H1 (cell line): Measurements from ENCODE around the gene PSD. TPM values are rescaled to one million over a fixed set of nuclear protein-coding genes. Genes with fewer than 3 reads are reported as not detected.

Source experiments
- CTCF ChIA-PET: fragments of 300-600 bp; sonication (Branson Sonifier 250); formaldehyde crosslinking; loops from one replicate; lab custom pipeline; 2021; ENCODE audit not compliant: partially characterized antibody; lab: Charles Lee
- POLR2A ChIA-PET: fragments of 300-600 bp; sonication (Branson Sonifier 250); formaldehyde crosslinking; loops from one replicate; lab custom pipeline; 2021; ENCODE audit warnings: inconsistent platforms; ENCODE audit not compliant: partially characterized antibody; lab: Charles Lee
- DNase-seq, 2 experiments: peaks; one replicate each; pipeline versions ENCODE4 v3.0.0 to v3.0.0-alpha.2; 2010 to 2022; ENCODE audit warnings: low spot score in 2 of 2, low read depth in 1 of 2, mixed read lengths in 1 of 2
- FAIRE-seq: peaks from 2 replicates; lab custom pipeline; 2011; peaks lifted over from hg19 to GRCh38; lab: Jason Lieb, UNC
- H2AFZ ChIP-seq: 2 replicates; pipeline ENCODE4 v1.8.1; 2012; ENCODE audit warnings: low read length, inconsistent platforms
- H2AK5ac ChIP-seq: 2 replicates; pipeline ENCODE4 v1.6.1; 2013; ENCODE audit warnings: low read depth, low read length
- H2BK120ac ChIP-seq: replicated peaks from 2 replicates; pipeline ENCODE3; 2013; ENCODE audit warnings: low read depth, low read length, inconsistent platforms
- H2BK12ac ChIP-seq: 2 replicates; pipeline ENCODE4 v1.6.1; 2013; ENCODE audit warnings: low read depth, low read length
- H2BK15ac ChIP-seq: 2 replicates; pipeline ENCODE4 v1.6.1; 2013; ENCODE audit warnings: low read length
- H2BK20ac ChIP-seq: 2 replicates; pipeline ENCODE4 v1.6.1; 2013; ENCODE audit warnings: low read length
- H2BK5ac ChIP-seq: 2 replicates; pipeline ENCODE4 v1.6.1; 2013; ENCODE audit warnings: low read depth, low read length
- H3K14ac ChIP-seq: 2 replicates; pipeline ENCODE4 v1.6.1; 2013; ENCODE audit warnings: inconsistent platforms; ENCODE audit not compliant: insufficient read length
- H3K18ac ChIP-seq: 2 replicates; pipeline ENCODE4 v1.6.1; 2013; ENCODE audit warnings: low read length; ENCODE audit errors: extremely low read depth
- H3K23ac ChIP-seq: 2 replicates; pipeline ENCODE4 v1.6.1; 2013; ENCODE audit warnings: inconsistent platforms; ENCODE audit not compliant: insufficient read length
- H3K23me2 ChIP-seq: 2 replicates; pipeline ENCODE4 v1.6.1; 2013; ENCODE audit warnings: low read depth, low read length
- H3K27ac ChIP-seq: 2 replicates; pipeline ENCODE4 v1.6.1; 2011; ENCODE audit warnings: low read depth, low read length, inconsistent platforms
- H3K27me3 ChIP-seq, 4 experiments: replicated peaks in 1 of 4; 1 replicate in 1 of 4; 2 replicates in 3 of 4; pipeline versions ENCODE4 v1.6.1 to v1.8.1; 2011 to 2013; ENCODE audit warnings: low read length in 3 of 4, mild to moderate bottlenecking in 3 of 4, inconsistent platforms in 2 of 4, mixed read lengths in 2 of 4, moderate library complexity in 1 of 4; ENCODE audit not compliant: control insufficient read depth in 3 of 4, insufficient read depth in 3 of 4; ENCODE audit errors: extremely low read depth in 1 of 4
- H3K36me3 ChIP-seq, 4 experiments: 2 replicates each; pipeline versions ENCODE4 v1.6.1 to v1.8.1; 2011 to 2013; ENCODE audit warnings: mild to moderate bottlenecking in 4 of 4, low read length in 3 of 4, moderate library complexity in 2 of 4, control low read depth in 1 of 4, inconsistent platforms in 1 of 4; ENCODE audit not compliant: insufficient read depth in 4 of 4, control insufficient read depth in 2 of 4
- H3K4ac ChIP-seq: replicated peaks from 2 replicates; pipeline ENCODE3; 2013; ENCODE audit warnings: low read length, low read depth, mixed read lengths, inconsistent platforms; ENCODE audit not compliant: insufficient read length
- H3K4me1 ChIP-seq, 4 experiments: replicated peaks in 1 of 4; 1 replicate in 1 of 4; 2 replicates in 3 of 4; pipeline versions ENCODE4 v1.6.1 to v1.8.1; 2011 to 2013; ENCODE audit warnings: low read length in 3 of 4, inconsistent platforms in 2 of 4, mixed read lengths in 1 of 4; ENCODE audit not compliant: insufficient read depth in 4 of 4, control insufficient read depth in 3 of 4
- H3K4me2 ChIP-seq, 2 experiments: 2 replicates each; pipeline versions ENCODE4 v1.6.1 to v1.8.1; 2011 to 2013; ENCODE audit warnings: low read depth in 2 of 2, low read length in 2 of 2, control low read depth in 1 of 2, inconsistent platforms in 1 of 2, mild to moderate bottlenecking in 1 of 2; ENCODE audit not compliant: insufficient read depth in 1 of 2
- H3K4me3 ChIP-seq, 4 experiments: fragments of 200-600, 300-600 bp in 1 of 4; sonication (generic), shearing (Covaris generic), sonication (Bioruptor Twin) in 1 of 4; 2 replicates each; pipeline versions ENCODE4 v1.5.1 to v1.8.1; 2011 to 2016; ENCODE audit warnings: low read length in 4 of 4, low read depth in 3 of 4, control low read depth in 2 of 4, inconsistent platforms in 2 of 4, mild to moderate bottlenecking in 2 of 4, mixed read lengths in 1 of 4, moderate library complexity in 1 of 4; ENCODE audit not compliant: insufficient read depth in 2 of 4; ENCODE audit errors: extremely low read depth in 1 of 4
- H3K56ac ChIP-seq: replicated peaks from 2 replicates; pipeline ENCODE3; 2013; ENCODE audit warnings: low read depth, mild to moderate bottlenecking, mixed read lengths, low read length, inconsistent platforms; ENCODE audit not compliant: insufficient read length
- H3K79me1 ChIP-seq: 2 replicates; pipeline ENCODE4 v1.6.1; 2013; ENCODE audit warnings: low read depth, low read length, control low read depth
- H3K79me2 ChIP-seq, 2 experiments: 2 replicates each; pipeline versions ENCODE4 v1.6.1 to v1.8.1; 2012 to 2013; ENCODE audit warnings: low read length in 2 of 2, mild to moderate bottlenecking in 2 of 2, inconsistent platforms in 1 of 2; ENCODE audit not compliant: insufficient read depth in 2 of 2, control insufficient read depth in 1 of 2
- H3K9ac ChIP-seq, 4 experiments: replicated peaks in 1 of 4; 1 replicate in 1 of 4; 2 replicates in 3 of 4; pipeline versions ENCODE4 v1.6.1 to v1.8.1; 2011 to 2013; ENCODE audit warnings: low read depth in 3 of 4, low read length in 3 of 4, control low read depth in 2 of 4, mild to moderate bottlenecking in 2 of 4, moderate library complexity in 2 of 4, inconsistent platforms in 1 of 4; ENCODE audit errors: extremely low read depth in 1 of 4
- H3K9me3 ChIP-seq, 2 experiments: 2 replicates each; pipeline versions ENCODE4 v1.6.1 to v1.8.1; 2012 to 2013; ENCODE audit warnings: mild to moderate bottlenecking in 2 of 2, moderate library complexity in 2 of 2, control low read depth in 1 of 2, inconsistent platforms in 1 of 2, low read depth in 1 of 2, low read length in 1 of 2, mixed read lengths in 1 of 2; ENCODE audit not compliant: insufficient read depth in 2 of 2
- H4K20me1 ChIP-seq, 2 experiments: replicated peaks in 1 of 2; 2 replicates each; pipeline versions ENCODE3 to v1.8.1; 2011 to 2013; ENCODE audit warnings: inconsistent platforms in 2 of 2, low read length in 2 of 2, mild to moderate bottlenecking in 1 of 2; ENCODE audit not compliant: insufficient read depth in 2 of 2, control insufficient read depth in 1 of 2
- H4K5ac ChIP-seq: 2 replicates; pipeline ENCODE4 v1.6.1; 2013; ENCODE audit warnings: low read length, low read depth, mixed read lengths, inconsistent platforms; ENCODE audit not compliant: insufficient read length
- H4K8ac ChIP-seq: 2 replicates; pipeline ENCODE4 v1.8.0; 2013; ENCODE audit warnings: mild to moderate bottlenecking, moderate library complexity, low read length, inconsistent platforms; ENCODE audit not compliant: insufficient read depth; ENCODE audit errors: extremely low read depth
- H4K91ac ChIP-seq: replicated peaks from 2 replicates; pipeline ENCODE3; 2013; ENCODE audit warnings: low read length, mixed read lengths, inconsistent platforms; ENCODE audit not compliant: insufficient read length
- ATF2 ChIP-seq: IDR thresholded peaks from 2 replicates; pipeline ENCODE4 v1.6.1; 2012; ENCODE audit warnings: low read length, inconsistent platforms
- SIN3A ChIP-seq, 2 experiments: IDR thresholded peaks in 1 of 2; conservative IDR thresholded peaks in 1 of 2; 2 replicates each; pipeline ENCODE4 v1.6.1; 2011 to 2012; ENCODE audit warnings: low read length in 2 of 2, improper control_type of control experiment in 1 of 2, low read depth in 1 of 2, mild to moderate bottlenecking in 1 of 2
- WGBS, 2 experiments: shearing (Covaris generic) in 1 of 2; methylation state at CpG; one replicate each; pipeline versions ENCODE4 v1.1.6 to v1.1.7; 2013 to 2015; ENCODE audit warnings: low lambda C conversion rate in 2 of 2, mixed read lengths in 2 of 2, inconsistent platforms in 1 of 2, low coverage in 1 of 2, missing lambda C conversion rate in 1 of 2; ENCODE audit not compliant: insufficient replicate concordance in 2 of 2, insufficient coverage in 1 of 2, insufficient read length in 1 of 2; ENCODE audit errors: extremely low coverage in 1 of 2, missing lambda C conversion rate in 1 of 2; 5-methylcytosine and 5-hydroxymethylcytosine counted together
- polyA plus RNA-seq, 7 experiments: library from polyadenylated mRNA; depleted of rRNA in 3 of 7; stranded (reverse) in 5 of 7; unstranded in 2 of 7; fragments of >200 nt in 5 of 7; fragments of 200-250 nt in 2 of 7; gene quantifications; 1 replicate in 5 of 7; 2 replicates in 1 of 7; 4 replicates in 1 of 7; pipeline versions ENCODE4 v1.2.1 to v1.2.3, GENCODE V29; 2011 to 2013; ENCODE audit warnings: missing spikeins in 2 of 7, mixed read lengths in 2 of 7
- total RNA-seq: library from RNA; stranded (reverse); fragmentation: NEBNext Ultra II Directional; extraction: Animal tissue kit (Norgen Biotek cat#: 25700); gene quantifications from 2 replicates; pipeline ENCODE4 v1.2.1, GENCODE V29; 2021

The PSD gene
- total and polyA plus RNA-seq, 2 of the 8 experiments (the other 6 are each of a cell fraction or from before 2014, with no cell fraction given) = 5.4 to 6.0 TPM

GRCh38 chr10:102424916-102425315 is 6.3 kb upstream of the PSD start:
- Histone ChIP-seq H3K18ac (no peak overlapping the region), H3K27ac (no peak overlapping the region), H3K36me3 (0 out of 8 replicates have a peak, but pooled peaks cover 0 to 3% (median 0%) of the 10 kb centered on the region in 4 experiments), H3K27me3 (no peaks in the 10 kb centered on the region), H3K9ac (no peak overlapping the region), H2AFZ (no peak overlapping the region), H3K23me2 (peaks cover 17% of the 10 kb centered on the region), H3K4me1 (peaks cover 0 to 15% (median 5%) of the 10 kb centered on the region in 4 experiments; a peak in 4 of 7 replicates), H2BK12ac (no peak overlapping the region), H2AK5ac (no peak overlapping the region), H2BK120ac (no peak overlapping the region), H2BK5ac (no peak overlapping the region), H3K14ac (no peak overlapping the region), H4K91ac (no peak overlapping the region), H2BK15ac (no peak overlapping the region), H4K8ac (no peak overlapping the region), H3K79me2 (no peaks in the 10 kb centered on the region), H3K4me3 (no peak overlapping the region), H2BK20ac (no peak overlapping the region), H3K4me2 (no peak overlapping the region), H4K20me1 (peaks cover 5 to 9% of the 10 kb centered on the region in 2 experiments), H3K9me3 (no peaks in the 10 kb centered on the region), H3K23ac (no peak overlapping the region), H3K79me1 (no peaks in the 10 kb centered on the region), H3K56ac (no peak overlapping the region), H3K4ac (no peak overlapping the region), H4K5ac (no peak overlapping the region)
- ChIA-PET CTCF (interaction anchor here (0.6 to 9.5 kb wide), 17 partner anchors 9 to 314 kb away, joined by 3 to 78 read pairs (median 6); no protein-coding TSS in a partner anchor), POLR2A (interaction anchor here (1.6 to 7.9 kb wide), 4 partner anchors 22 to 54 kb away, joined by 3 to 54 read pairs (median 8); partner anchors contain the start of gene C10orf95)
- whole genome bisulfite sequencing, 2 experiments = 86% methylated on average over 6 of the region's 6 CpGs; no CpG with 5 or more reads in 1 of the 2 experiments
- DNase-seq (no peak), FAIRE-seq (no peak)
- TF ChIP-seq SIN3A (conservative IDR thresholded peaks at IDR 0.05 in 1 of 2, IDR thresholded peaks at IDR 0.05 in 1 of 2; ENCODE audit: low read depth in 1 of 2, low read length in 2 of 2) (no peak), ATF2 (no peak)
